NT2/D1 (cell line): ENCODE results near the gene STAG1.

Source experiments
- DNase-seq: peaks from one replicate; pipeline ENCODE4 v3.0.0-alpha.2; 2011; ENCODE audit warnings: low read depth, low spot score
- H3K27me3 ChIP-seq: 2 replicates; pipeline ENCODE4 v1.6.0; 2011; ENCODE audit warnings: mild to moderate bottlenecking; ENCODE audit not compliant: insufficient read length, insufficient read depth
- H3K36me3 ChIP-seq: 2 replicates; pipeline ENCODE4 v1.6.1; 2011; ENCODE audit warnings: mild to moderate bottlenecking, low read length, mixed read lengths; ENCODE audit not compliant: insufficient read depth, insufficient read length
- H3K4me1 ChIP-seq: 2 replicates; pipeline ENCODE4 v1.5.1; 2011; ENCODE audit not compliant: insufficient read depth, insufficient read length
- H3K4me3 ChIP-seq: 2 replicates; pipeline ENCODE4 v1.5.1; 2011; ENCODE audit warnings: low read depth; ENCODE audit not compliant: insufficient read length
- H3K9ac ChIP-seq: 2 replicates; pipeline ENCODE4 v1.6.0; 2011; ENCODE audit warnings: low read depth; ENCODE audit not compliant: insufficient read length
- H3K9me3 ChIP-seq: 2 replicates; pipeline ENCODE4 v1.5.1; 2011; ENCODE audit warnings: mild to moderate bottlenecking, low read length; ENCODE audit not compliant: insufficient read depth
- SUZ12 ChIP-seq: IDR thresholded peaks from 2 replicates; pipeline ENCODE4 v1.6.1; 2011; ENCODE audit not compliant: insufficient read length, insufficient read depth; ENCODE audit errors: extremely low read depth
- YY1 ChIP-seq: IDR thresholded peaks from 2 replicates; pipeline ENCODE4 v1.6.1; 2011; ENCODE audit not compliant: insufficient read length, insufficient read depth
- ZNF274 ChIP-seq: IDR thresholded peaks from 2 replicates; pipeline ENCODE4 v1.6.1; 2011; ENCODE audit warnings: mild to moderate bottlenecking, low read depth, low read length

The STAG1 gene

GRCh38 chr3:136547293-136547692 is 204.9 kb downstream of the STAG1 start:
- DNase-seq = no peak

GRCh38 chr3:136546720-136547119 is 205.5 kb downstream of the STAG1 start:
- no peaks in the 10 kb centered on the region for H3K27me3 ChIP-seq
- no peak overlapping the region for H3K4me3 ChIP-seq
- TF ChIP-seq ZNF274 = no peak
- no peak for TF ChIP-seq SUZ12
- no peak for TF ChIP-seq YY1
- no peaks in the 10 kb centered on the region for H3K36me3 ChIP-seq
- H3K9me3 ChIP-seq = no peaks in the 10 kb centered on the region
- H3K4me1 ChIP-seq = no peaks in the 10 kb centered on the region
- no peak overlapping the region for H3K9ac ChIP-seq
- DNase-seq = no peak

More at GRCh38 chr3:136547293-136547692, 204.9 kb downstream of the STAG1 start:
- TF ChIP-seq SUZ12 (no peak), YY1 (no peak)
- Histone ChIP-seq H3K27me3 (no peaks in the 10 kb centered on the region), H3K9me3 (no peaks in the 10 kb centered on the region), H3K4me3 (no peak overlapping the region), H3K4me1 (no peaks in the 10 kb centered on the region), H3K36me3 (no peaks in the 10 kb centered on the region), H3K9ac (no peak overlapping the region)

DNA sequence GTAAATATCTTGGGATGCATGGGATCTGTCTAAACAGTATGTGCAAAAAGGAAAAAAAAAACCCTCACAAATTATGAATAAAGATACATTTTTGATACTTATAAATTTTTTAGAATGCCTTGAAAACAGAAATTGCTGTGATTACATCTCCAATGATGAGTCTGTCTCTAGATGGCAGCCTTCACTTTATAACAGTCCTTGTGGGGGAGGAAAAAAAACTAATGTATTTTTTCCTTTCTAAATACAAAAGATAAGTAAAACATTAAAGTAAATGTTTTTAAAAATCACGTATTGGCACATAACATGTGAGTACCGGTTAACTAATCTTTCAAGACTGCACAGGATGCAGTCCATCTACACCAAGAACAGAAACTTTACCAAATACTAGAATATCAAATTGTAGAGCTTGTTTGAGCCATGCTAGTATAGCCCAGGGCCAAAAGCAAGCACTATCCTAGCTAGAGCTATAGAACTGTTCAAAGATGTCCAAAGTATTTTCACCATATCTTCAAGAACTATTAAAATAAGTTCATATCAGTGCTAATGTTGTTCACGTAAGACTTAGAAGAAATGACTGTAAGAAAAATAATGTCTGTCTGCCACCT is 206.4 kb downstream of the STAG1 start:
- H3K9ac ChIP-seq = no peak overlapping the region

GRCh38 chr3:136544532-136544931 is 207.6 kb downstream of the STAG1 start:
- H3K4me1 ChIP-seq = no peaks in the 10 kb centered on the region
- H3K36me3 ChIP-seq = no peaks in the 10 kb centered on the region
- DNase-seq = no peak
- no peaks in the 10 kb centered on the region for H3K9me3 ChIP-seq
- H3K9ac ChIP-seq = no peak overlapping the region
- no peaks in the 10 kb centered on the region for H3K27me3 ChIP-seq
- TF ChIP-seq YY1 (no peak), SUZ12 (no peak), ZNF274 (no peak)
- no peak overlapping the region for H3K4me3 ChIP-seq

More for the DNA sequence above, 206.4 kb downstream of the STAG1 start:
- H3K36me3 ChIP-seq = no peaks in the 10 kb centered on the region
- H3K4me3 ChIP-seq = no peak overlapping the region
- DNase-seq = no peak
- no peaks in the 10 kb centered on the region for H3K9me3 ChIP-seq
- H3K4me1 ChIP-seq = no peaks in the 10 kb centered on the region
- TF ChIP-seq YY1 (no peak), ZNF274 (no peak), SUZ12 (no peak)
- H3K27me3 ChIP-seq = no peaks in the 10 kb centered on the region

GRCh38 chr3:136543385-136543784 is 208.8 kb downstream of the STAG1 start:
- Histone ChIP-seq H3K9me3 (no peaks in the 10 kb centered on the region), H3K9ac (no peak overlapping the region), H3K4me3 (no peak overlapping the region), H3K36me3 (no peaks in the 10 kb centered on the region), H3K4me1 (no peaks in the 10 kb centered on the region), H3K27me3 (no peaks in the 10 kb centered on the region)
- DNase-seq = no peak
- TF ChIP-seq YY1 = no peak
- TF ChIP-seq ZNF274 = no peak
- no peak for TF ChIP-seq SUZ12

GRCh38 chr3:136535906-136536305 is 216.3 kb downstream of the STAG1 start:
- H3K4me3 ChIP-seq = no peak overlapping the region
- H3K27me3 ChIP-seq = no peaks in the 10 kb centered on the region
- H3K9me3 ChIP-seq = peaks cover 3% of the 10 kb centered on the region; the same call in 1 of the 2 replicates
- no peak overlapping the region for H3K9ac ChIP-seq
- H3K4me1 ChIP-seq = no peaks in the 10 kb centered on the region
- H3K36me3 ChIP-seq = no peaks in the 10 kb centered on the region
- TF ChIP-seq YY1 (no peak), SUZ12 (no peak), ZNF274 (no peak)
- DNase-seq = no peak

GRCh38 chr3:136532766-136533165 is 219.4 kb downstream of the STAG1 start:
- no peak for DNase-seq
- peaks cover 3% of the 10 kb centered on the region; the same call in 1 of the 2 replicates for H3K9me3 ChIP-seq
- no peaks in the 10 kb centered on the region for H3K27me3 ChIP-seq
- H3K36me3 ChIP-seq = no peaks in the 10 kb centered on the region
- H3K4me3 ChIP-seq = no peak overlapping the region
- peaks cover 3% of the 10 kb centered on the region for H3K4me1 ChIP-seq
- TF ChIP-seq YY1 (no peak), ZNF274 (no peak), SUZ12 (no peak)
- no peak overlapping the region for H3K9ac ChIP-seq

DNA sequence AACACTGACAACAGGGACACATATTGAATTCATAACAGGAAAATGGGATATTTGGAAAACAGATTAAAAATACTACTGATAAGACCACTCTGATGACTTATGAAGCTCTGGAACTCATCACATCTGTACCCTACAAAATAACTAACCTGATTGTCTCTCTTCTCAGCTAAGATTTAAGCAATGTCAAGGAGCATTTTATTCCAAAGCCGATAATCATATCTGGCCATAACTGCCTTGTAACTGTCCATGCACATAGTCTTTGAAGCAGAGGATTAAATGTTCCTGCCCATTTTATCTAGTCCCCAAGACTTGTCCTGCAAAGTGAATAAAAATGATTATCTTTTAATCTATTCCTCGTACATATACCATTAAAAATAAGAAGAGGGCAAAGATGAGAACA is 234.1 kb downstream of the STAG1 start:
- Histone ChIP-seq H3K4me1 (no peaks in the 10 kb centered on the region), H3K9ac (no peak overlapping the region), H3K9me3 (no peaks in the 10 kb centered on the region), H3K27me3 (no peaks in the 10 kb centered on the region), H3K36me3 (peaks cover 3% of the 10 kb centered on the region), H3K4me3 (no peak overlapping the region)
- DNase-seq = no peak
- no peak for TF ChIP-seq YY1
- TF ChIP-seq ZNF274 = no peak
- no peak for TF ChIP-seq SUZ12
